CD4-positive, CD25-positive, alpha-beta regulatory T cell (primary cell): ENCODE data around the gene CRTC1. TPM values are rescaled to one million over a fixed set of nuclear protein-coding genes. Genes with fewer than 3 reads are reported as not detected.

Experiments used
- ATAC-seq, 2 donors: fragments of 150-1000 bp; cut with Tn5 transposase; one replicate each; pipeline ENCODE4 v1.10.0; 2021; ENCODE audit warnings: low read depth in 2 of 2, moderate number of reproducible peaks in 2 of 2, moderate library complexity in 1 of 2
- DNase-seq, 3 donors: peaks; one replicate each; pipeline versions ENCODE4 v3.0.0 to v3.0.0-alpha.2; 2012 to 2022; ENCODE audit warnings: mixed read lengths in 1 of 3
- H3K27ac ChIP-seq: one replicate; pipeline ENCODE4 v1.7.0; 2013; ENCODE audit warnings: mild to moderate bottlenecking, low read length; ENCODE audit not compliant: insufficient read depth, poor library complexity, severe bottlenecking
- H3K27me3 ChIP-seq: one replicate; pipeline ENCODE4 v1.7.0; 2013; ENCODE audit warnings: low read length; ENCODE audit not compliant: control insufficient read depth, insufficient read depth
- H3K36me3 ChIP-seq: one replicate; pipeline ENCODE4 v1.7.0; 2013; ENCODE audit warnings: mild to moderate bottlenecking, low read length, moderate library complexity; ENCODE audit not compliant: control insufficient read depth, insufficient read depth
- H3K4me1 ChIP-seq: 2 replicates; pipeline ENCODE4 v1.7.0; 2013; ENCODE audit warnings: mild to moderate bottlenecking, low read length; ENCODE audit not compliant: insufficient read depth, control insufficient read depth, poor library complexity, severe bottlenecking
- H3K4me3 ChIP-seq: one replicate; pipeline ENCODE4 v1.7.0; 2013; ENCODE audit warnings: low read depth, mild to moderate bottlenecking, low read length, moderate library complexity
- H3K9me3 ChIP-seq, 2 experiments: 1 replicate in 1 of 2; 2 replicates in 1 of 2; pipeline ENCODE4 v1.7.0; 2013; ENCODE audit warnings: low read length in 2 of 2, mild to moderate bottlenecking in 1 of 2, moderate library complexity in 1 of 2; ENCODE audit not compliant: control insufficient read depth in 2 of 2
- H3K27ac Mint-ChIP-seq, 3 donors: one replicate each; pipeline ENCODE4 v1.8.0; 2020 to 2022; ENCODE audit warnings: mild to moderate bottlenecking in 3 of 3, mixed read lengths in 3 of 3, moderate library complexity in 2 of 3
- H3K27me3 Mint-ChIP-seq: one replicate; pipeline ENCODE4 v1.8.0; 2022; ENCODE audit warnings: mild to moderate bottlenecking, mixed read lengths
- H3K36me3 Mint-ChIP-seq: one replicate; pipeline ENCODE4 v1.8.0; 2020; ENCODE audit warnings: mixed read lengths
- H3K4me1 Mint-ChIP-seq, 4 donors: one replicate each; pipeline ENCODE4 v1.8.0; 2020 to 2022; ENCODE audit warnings: mixed read lengths in 4 of 4, mild to moderate bottlenecking in 1 of 4
- H3K4me3 Mint-ChIP-seq, 4 donors: one replicate each; pipeline ENCODE4 v1.8.0; 2020 to 2022; ENCODE audit warnings: mild to moderate bottlenecking in 4 of 4, mixed read lengths in 4 of 4, moderate library complexity in 3 of 4
- H3K9me3 Mint-ChIP-seq, 7 donors: one replicate each; pipeline ENCODE4 v1.8.0; 2020 to 2022; ENCODE audit warnings: mixed read lengths in 7 of 7, mild to moderate bottlenecking in 3 of 7, moderate library complexity in 2 of 7
- polyA plus RNA-seq, 4 donors: library from polyadenylated mRNA; unstranded; fragments of 300-500 nt; fragmentation: Illumina TruSeq; gene quantifications; one replicate each; pipeline ENCODE4 v1.2.3, GENCODE V29; 2021
- total RNA-seq: library from RNA; stranded (reverse); gene quantifications from one replicate; pipeline ENCODE4 v1.2.3, GENCODE V29; 2022

The CRTC1 gene
- total and polyA plus RNA-seq, 5 donors from 2014 or later: 0.47 to 20.2 (median 1.1) TPM

GRCh38 chr19:18774107-18774506 lies 90.6 kb downstream of the CRTC1 start:
- no peak for DNase-seq
- Histone ChIP-seq H3K4me1 (no peaks in the 10 kb centered on the region), H3K36me3 (no peaks in the 10 kb centered on the region), H3K27ac (no peak overlapping the region), H3K27me3 (no peaks in the 10 kb centered on the region), H3K4me3 (no peak overlapping the region), H3K9me3 (no peaks in the 10 kb centered on the region)
- Mint-ChIP-seq H3K27ac (no peak overlapping the region), H3K4me3 (no peak overlapping the region), H3K36me3 (peaks cover 9% of the 10 kb centered on the region), H3K4me1 (peaks cover 0 to 1% (median 0%) of the 10 kb centered on the region in 4 donors), H3K9me3 (no peaks in the 10 kb centered on the region), H3K27me3 (no peaks in the 10 kb centered on the region)
- no peak for ATAC-seq

- Mint-ChIP-seq H3K4me3 (no peak overlapping the region), H3K36me3 (peaks cover 9% of the 10 kb centered on the region), H3K9me3 (no peaks in the 10 kb centered on the region), H3K27ac (no peak overlapping the region), H3K27me3 (no peaks in the 10 kb centered on the region), H3K4me1 (peaks cover 0 to 1% (median 0%) of the 10 kb centered on the region in 4 donors)
- Histone ChIP-seq H3K4me3 (no peak overlapping the region), H3K9me3 (no peaks in the 10 kb centered on the region), H3K36me3 (no peaks in the 10 kb centered on the region), H3K27ac (no peak overlapping the region), H3K27me3 (no peaks in the 10 kb centered on the region), H3K4me1 (no peaks in the 10 kb centered on the region)
- no peak for DNase-seq
- ATAC-seq: no peak
Observed at GRCh38 chr19:18774782-18775444, 91.4 kb downstream of the CRTC1 start.

- Mint-ChIP-seq H3K36me3 (peaks cover 5% of the 10 kb centered on the region), H3K4me3 (no peak overlapping the region), H3K27ac (no peak overlapping the region), H3K4me1 (peaks cover 0 to 1% (median 0%) of the 10 kb centered on the region in 4 donors), H3K27me3 (no peaks in the 10 kb centered on the region), H3K9me3 (no peaks in the 10 kb centered on the region)
- Histone ChIP-seq H3K4me1 (no peaks in the 10 kb centered on the region), H3K4me3 (no peak overlapping the region), H3K36me3 (no peaks in the 10 kb centered on the region), H3K27ac (no peak overlapping the region), H3K9me3 (no peaks in the 10 kb centered on the region), H3K27me3 (no peaks in the 10 kb centered on the region)
- no peak for ATAC-seq
- DNase-seq: no peak
Observed at GRCh38 chr19:18775586-18776287, 92.3 kb downstream of the CRTC1 start.

GRCh38 chr19:18776288-18776594 lies 92.8 kb downstream of the CRTC1 start:
- Mint-ChIP-seq H3K36me3 (peaks cover 3% of the 10 kb centered on the region), H3K4me3 (no peak overlapping the region), H3K27ac (no peak overlapping the region), H3K27me3 (no peaks in the 10 kb centered on the region), H3K4me1 (peaks cover 0 to 1% (median 0%) of the 10 kb centered on the region in 4 donors), H3K9me3 (no peaks in the 10 kb centered on the region)
- no peaks in the 10 kb centered on the region for H3K9me3 ChIP-seq
- ATAC-seq (no peak), DNase-seq (no peak)
- H3K27me3 ChIP-seq: no peaks in the 10 kb centered on the region
- H3K4me1 ChIP-seq: no peaks in the 10 kb centered on the region
- H3K27ac ChIP-seq: no peak overlapping the region
- H3K36me3 ChIP-seq: no peaks in the 10 kb centered on the region
- H3K4me3 ChIP-seq: no peak overlapping the region

- DNase-seq (no peak), ATAC-seq (no peak)
- H3K27me3 Mint-ChIP-seq: no peaks in the 10 kb centered on the region
- Histone ChIP-seq H3K36me3 (no peaks in the 10 kb centered on the region), H3K4me3 (no peak overlapping the region), H3K27me3 (no peaks in the 10 kb centered on the region), H3K27ac (no peak overlapping the region), H3K9me3 (no peaks in the 10 kb centered on the region), H3K4me1 (no peaks in the 10 kb centered on the region)
- H3K27ac Mint-ChIP-seq: no peak overlapping the region
- H3K36me3 Mint-ChIP-seq: no peaks in the 10 kb centered on the region
- no peak overlapping the region for H3K4me3 Mint-ChIP-seq
- H3K4me1 Mint-ChIP-seq: peaks cover 0 to 1% (median 0%) of the 10 kb centered on the region in 4 donors
- no peaks in the 10 kb centered on the region for H3K9me3 Mint-ChIP-seq
Observed at GRCh38 chr19:18776736-18777135, 93.3 kb downstream of the CRTC1 start.

- Histone ChIP-seq H3K27ac (no peak overlapping the region), H3K36me3 (no peaks in the 10 kb centered on the region), H3K27me3 (no peaks in the 10 kb centered on the region), H3K4me3 (no peak overlapping the region), H3K4me1 (no peaks in the 10 kb centered on the region), H3K9me3 (no peaks in the 10 kb centered on the region)
- H3K27me3 Mint-ChIP-seq: no peaks in the 10 kb centered on the region
- peaks cover 0 to 1% (median 0%) of the 10 kb centered on the region in 4 donors for H3K4me1 Mint-ChIP-seq
- H3K9me3 Mint-ChIP-seq: no peaks in the 10 kb centered on the region
- no peak overlapping the region for H3K4me3 Mint-ChIP-seq
- DNase-seq (no peak), ATAC-seq (no peak)
- no peaks in the 10 kb centered on the region for H3K36me3 Mint-ChIP-seq
- no peak overlapping the region for H3K27ac Mint-ChIP-seq
Observed at GRCh38 chr19:18777301-18778075, 94.0 kb downstream of the CRTC1 start.

- Histone ChIP-seq H3K27ac (no peak overlapping the region), H3K36me3 (no peaks in the 10 kb centered on the region), H3K4me1 (no peaks in the 10 kb centered on the region), H3K4me3 (no peak overlapping the region), H3K9me3 (no peaks in the 10 kb centered on the region), H3K27me3 (no peaks in the 10 kb centered on the region)
- DNase-seq (no peak), ATAC-seq (no peak)
- no peaks in the 10 kb centered on the region for H3K9me3 Mint-ChIP-seq
- H3K4me3 Mint-ChIP-seq: no peak overlapping the region
- H3K4me1 Mint-ChIP-seq: peaks cover 0 to 1% (median 0%) of the 10 kb centered on the region in 4 donors
- no peaks in the 10 kb centered on the region for H3K27me3 Mint-ChIP-seq
- no peaks in the 10 kb centered on the region for H3K36me3 Mint-ChIP-seq
- H3K27ac Mint-ChIP-seq: no peak overlapping the region
Observed at GRCh38 chr19:18778076-18778389, 94.6 kb downstream of the CRTC1 start.
